Keratinocyte (primary cell): ENCODE data around the gene PNMA6E. TPM values are rescaled to one million over a fixed set of nuclear protein-coding genes. Genes with fewer than 3 reads are reported as not detected.

ENCODE experiments used
- DNase-seq: peaks from one replicate; pipeline ENCODE4 v3.0.0-alpha.2; 2011; ENCODE audit warnings: low read depth, missing footprints, low spot score
- FAIRE-seq: peaks from 2 replicates; lab custom pipeline; 2011; peaks lifted over from hg19 to GRCh38; lab: Jason Lieb, UNC
- H2AFZ ChIP-seq: 2 replicates; pipeline ENCODE4 v1.6.0; 2012; ENCODE audit warnings: low read length, control low read depth, inconsistent platforms; ENCODE audit not compliant: control insufficient read depth
- H3K27ac ChIP-seq: 2 replicates; pipeline ENCODE4 v1.5.1; 2011; ENCODE audit warnings: low read length; ENCODE audit not compliant: control insufficient read depth, insufficient read depth
- H3K27me3 ChIP-seq: 3 replicates; pipeline ENCODE4 v1.6.0; 2011; ENCODE audit warnings: low read length; ENCODE audit not compliant: control insufficient read depth, insufficient read depth; ENCODE audit errors: extremely low read depth
- H3K36me3 ChIP-seq, 2 experiments: 2 replicates in 1 of 2; 3 replicates in 1 of 2; pipeline ENCODE4 v1.5.1; 2011; ENCODE audit warnings: low read length in 2 of 2, mild to moderate bottlenecking in 1 of 2; ENCODE audit not compliant: control insufficient read depth in 2 of 2, insufficient read depth in 2 of 2; ENCODE audit errors: extremely low read depth in 1 of 2
- H3K4me1 ChIP-seq: 3 replicates; pipeline ENCODE4 v1.5.1; 2011; ENCODE audit warnings: low read length; ENCODE audit not compliant: control insufficient read depth, insufficient read depth; ENCODE audit errors: extremely low read depth
- H3K4me2 ChIP-seq: 3 replicates; pipeline ENCODE4 v1.6.0; 2011; ENCODE audit warnings: low read depth, low read length; ENCODE audit not compliant: control insufficient read depth, insufficient read depth; ENCODE audit errors: extremely low read depth
- H3K4me3 ChIP-seq, 3 experiments: fragments of 200-600 bp in 1 of 3; sonication (generic) in 1 of 3; 2 replicates in 2 of 3; 3 replicates in 1 of 3; pipeline ENCODE4 v1.5.1; 2011 to 2016; ENCODE audit warnings: low read length in 3 of 3, mild to moderate bottlenecking in 3 of 3, control low read depth in 2 of 3, inconsistent platforms in 1 of 3, low read depth in 1 of 3, mixed read lengths in 1 of 3, mixed run types in 1 of 3, moderate library complexity in 1 of 3; ENCODE audit not compliant: control insufficient read depth in 2 of 3, insufficient read depth in 2 of 3; ENCODE audit errors: extremely low read depth in 1 of 3
- H3K79me2 ChIP-seq: 2 replicates; pipeline ENCODE4 v1.6.0; 2012; ENCODE audit warnings: low read length; ENCODE audit not compliant: control insufficient read depth, insufficient read depth
- H3K9ac ChIP-seq: 3 replicates; pipeline ENCODE4 v1.6.0; 2011; ENCODE audit warnings: low read length; ENCODE audit not compliant: control insufficient read depth, insufficient read depth; ENCODE audit errors: extremely low read depth
- H3K9me1 ChIP-seq: 3 replicates; pipeline ENCODE4 v1.6.0; 2011; ENCODE audit warnings: low read length; ENCODE audit not compliant: control insufficient read depth, insufficient read depth; ENCODE audit errors: extremely low read depth
- H3K9me3 ChIP-seq: 2 replicates; pipeline ENCODE4 v1.5.1; 2012; ENCODE audit warnings: low read depth, low read length; ENCODE audit not compliant: control insufficient read depth
- H4K20me1 ChIP-seq: 3 replicates; pipeline ENCODE4 v1.6.0; 2011; ENCODE audit warnings: low read length; ENCODE audit not compliant: control insufficient read depth, insufficient read depth; ENCODE audit errors: extremely low read depth
- EZH2 ChIP-seq: IDR thresholded peaks from one replicate; pipeline ENCODE4 v1.6.1; 2012; ENCODE audit warnings: inconsistent platforms, mild to moderate bottlenecking, low read length, moderate library complexity
- dilution Hi-C: fragments of 300-500 bp; cut with MboI; formaldehyde crosslinking; loops from one replicate; pipeline ENCODE4 v1.7.0; 2020; ENCODE audit warnings: low sequenced_read_pairs; ENCODE audit not compliant: extremely low pct_ligation_motif_present
- polyA plus RNA-seq, 5 experiments: library from polyadenylated mRNA; depleted of rRNA in 3 of 5; stranded (reverse) in 3 of 5; stranded (forward) in 1 of 5; unstranded in 1 of 5; fragments of >200 nt; gene quantifications; 1 replicate in 1 of 5; 2 replicates in 3 of 5; 3 replicates in 1 of 5; pipeline versions ENCODE4 v1.2.1 to v1.2.3, GENCODE V29; 2011 to 2012; ENCODE audit warnings: missing spikeins in 2 of 5, low read depth in 1 of 5, low replicate concordance in 1 of 5
- TF ChIP-seq, protein P1 (sequence below), 3 experiments: IDR thresholded peaks in 1 of 3; conservative IDR thresholded peaks in 1 of 3; optimal IDR thresholded peaks in 1 of 3; 2 replicates in 2 of 3; 3 replicates in 1 of 3; pipeline versions ENCODE3 to v1.5.1; 2011; ENCODE audit warnings: low read length in 3 of 3, mild to moderate bottlenecking in 3 of 3, moderate library complexity in 2 of 3, control low read depth in 1 of 3, inconsistent platforms in 1 of 3; ENCODE audit not compliant: insufficient read depth in 2 of 3; ENCODE audit errors: extremely low read depth in 1 of 3

Gene PNMA6E
- polyA plus RNA-seq, 1 donor (not counting 4 experiments of a cell fraction or from before 2014, with no cell fraction given): not detected

DNA sequence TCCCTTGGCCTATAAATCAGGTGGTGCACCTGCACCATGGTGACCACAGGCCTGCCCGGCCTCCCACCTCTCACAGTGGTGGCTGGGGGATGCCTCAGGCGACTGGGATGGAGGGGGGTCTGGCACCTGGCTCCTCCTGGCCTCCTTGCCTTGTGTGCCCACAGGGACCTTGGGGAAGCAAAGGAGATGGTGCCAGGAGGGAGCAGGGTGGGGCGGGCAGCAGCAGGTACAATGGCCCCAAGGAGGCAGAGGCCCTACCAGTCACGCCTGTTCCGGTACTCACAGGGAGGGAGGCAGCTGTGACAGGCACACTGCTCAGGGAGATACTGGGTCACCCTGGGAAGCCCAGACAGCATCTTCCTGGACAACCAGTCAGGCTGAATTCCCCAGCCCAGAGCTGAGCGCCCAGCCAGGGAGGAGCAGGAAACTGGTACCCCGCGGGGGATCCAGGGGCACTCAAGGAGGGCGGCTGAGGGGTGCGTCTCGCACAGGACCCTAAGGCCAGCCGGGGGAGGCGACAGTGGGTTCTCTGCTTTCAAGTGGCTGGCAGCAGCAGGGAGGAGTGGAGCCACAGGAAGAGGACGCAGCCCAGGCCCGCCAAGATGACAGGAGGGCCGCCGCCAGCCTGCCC, 45.9 kb upstream of the PNMA6E start:
- Histone ChIP-seq H2AFZ (no peak overlapping the region), H3K9ac (no peak overlapping the region), H3K27me3 (no peaks in the 10 kb centered on the region), H3K9me3 (no peaks in the 10 kb centered on the region), H3K4me1 (peaks cover under 1% of the 10 kb centered on the region), H4K20me1 (no peaks in the 10 kb centered on the region), H3K9me1 (no peaks in the 10 kb centered on the region), H3K36me3 (no peaks in the 10 kb centered on the region), H3K79me2 (no peaks in the 10 kb centered on the region), H3K4me2 (no peak overlapping the region), H3K27ac (no peak overlapping the region), H3K4me3 (no peak overlapping the region)
- no peak for DNase-seq
- dilution Hi-C loops: no loop called here
- TF ChIP-seq EZH2: no peak
- TF ChIP-seq, protein P1, sequence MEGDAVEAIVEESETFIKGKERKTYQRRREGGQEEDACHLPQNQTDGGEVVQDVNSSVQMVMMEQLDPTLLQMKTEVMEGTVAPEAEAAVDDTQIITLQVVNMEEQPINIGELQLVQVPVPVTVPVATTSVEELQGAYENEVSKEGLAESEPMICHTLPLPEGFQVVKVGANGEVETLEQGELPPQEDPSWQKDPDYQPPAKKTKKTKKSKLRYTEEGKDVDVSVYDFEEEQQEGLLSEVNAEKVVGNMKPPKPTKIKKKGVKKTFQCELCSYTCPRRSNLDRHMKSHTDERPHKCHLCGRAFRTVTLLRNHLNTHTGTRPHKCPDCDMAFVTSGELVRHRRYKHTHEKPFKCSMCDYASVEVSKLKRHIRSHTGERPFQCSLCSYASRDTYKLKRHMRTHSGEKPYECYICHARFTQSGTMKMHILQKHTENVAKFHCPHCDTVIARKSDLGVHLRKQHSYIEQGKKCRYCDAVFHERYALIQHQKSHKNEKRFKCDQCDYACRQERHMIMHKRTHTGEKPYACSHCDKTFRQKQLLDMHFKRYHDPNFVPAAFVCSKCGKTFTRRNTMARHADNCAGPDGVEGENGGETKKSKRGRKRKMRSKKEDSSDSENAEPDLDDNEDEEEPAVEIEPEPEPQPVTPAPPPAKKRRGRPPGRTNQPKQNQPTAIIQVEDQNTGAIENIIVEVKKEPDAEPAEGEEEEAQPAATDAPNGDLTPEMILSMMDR (optimal IDR thresholded peaks at IDR 0.05 in 1 of 3, IDR thresholded peaks at IDR 0.05 in 1 of 3, conservative IDR thresholded peaks at IDR 0.05 in 1 of 3; ENCODE audit: extremely low read depth in 1 of 3, insufficient read depth in 2 of 3, low read length in 3 of 3): no peak
- no peak for FAIRE-seq

DNA sequence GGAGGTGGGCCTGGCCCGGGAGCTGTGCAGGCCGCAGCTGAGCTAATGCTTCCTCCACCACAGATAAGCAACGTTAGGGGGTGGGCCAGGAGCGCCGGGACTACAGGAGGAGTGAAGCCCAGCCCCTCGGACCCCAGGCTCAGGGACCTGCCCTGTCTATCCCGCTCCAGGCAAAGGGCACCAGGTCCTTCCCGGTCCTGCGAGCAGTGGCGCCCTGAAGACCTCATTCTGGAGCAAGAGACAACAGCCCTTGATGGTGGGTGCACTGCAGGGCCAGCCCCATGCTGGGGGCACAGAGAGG, 45.4 kb upstream of the PNMA6E start:
- Histone ChIP-seq H3K36me3 (no peaks in the 10 kb centered on the region), H3K9me1 (no peaks in the 10 kb centered on the region), H3K4me1 (peaks cover 5% of the 10 kb centered on the region), H3K4me2 (no peak overlapping the region), H3K4me3 (no peak overlapping the region), H3K79me2 (no peaks in the 10 kb centered on the region), H2AFZ (no peak overlapping the region), H3K27ac (no peak overlapping the region), H3K9me3 (no peaks in the 10 kb centered on the region), H4K20me1 (no peaks in the 10 kb centered on the region), H3K27me3 (no peaks in the 10 kb centered on the region), H3K9ac (no peak overlapping the region)
- TF ChIP-seq EZH2: no peak
- TF ChIP-seq, protein P1 (optimal IDR thresholded peaks at IDR 0.05 in 1 of 3, IDR thresholded peaks at IDR 0.05 in 1 of 3, conservative IDR thresholded peaks at IDR 0.05 in 1 of 3; ENCODE audit: extremely low read depth in 1 of 3, insufficient read depth in 2 of 3, low read length in 3 of 3): no peak
- DNase-seq (no peak), FAIRE-seq (no peak)
- dilution Hi-C loops: no loop called here
